Left lobe of liver (tissue), 2 donors: ENCODE results near the gene RFPL3. TPM values are rescaled to one million over a fixed set of nuclear protein-coding genes. Genes with fewer than 3 reads are reported as not detected.
"Not testable (repeated sequence)": the region's sequence is repeated elsewhere in the genome, so short reads cannot be mapped to it uniquely, and the experiment has no call there.

ENCODE experiments used
- ATAC-seq: fragments of 200-7000 bp; cut with Tn5 transposase; one replicate; pipeline ENCODE4 v1.9.1; 2020; ENCODE audit warnings: mild to moderate bottlenecking, moderate library complexity
- DNase-seq: peaks from one replicate; pipeline ENCODE4 v3.0.0-alpha.2; 2020; ENCODE audit warnings: low spot score
- total RNA-seq: library from RNA; stranded (reverse); gene quantifications from one replicate; pipeline ENCODE4 v1.2.1, GENCODE V29; 2021
- donor health status: DM: no; HTN: no; CAD: no; lungs with moderate emphysema.
- donor health status: DM: no; HTN: yes; CAD: no.

RFPL3 gene
- total RNA-seq, 1 donor from 2014 or later, result not detected

GRCh38 chr22:32329202-32329645, 28.4 kb upstream of the RFPL3 start:
- DNase-seq (peak; percentile 21), ATAC-seq (no peak)

GRCh38 chr22:32331236-32331917, 26.3 kb upstream of the RFPL3 start:
- DNase-seq (peak; percentile 29), ATAC-seq (no peak)

GRCh38 chr22:32331918-32332725, 25.5 kb upstream of the RFPL3 start:
- DNase-seq (peak; percentile 40), ATAC-seq (no peak)

GRCh38 chr22:32333141-32333768, 24.4 kb upstream of the RFPL3 start:
- peak; percentile 34 for DNase-seq
- ATAC-seq, result no peak

GRCh38 chr22:32333769-32334659, 23.7 kb upstream of the RFPL3 start:
- ATAC-seq, result no peak

GRCh38 chr22:32334660-32335365, 22.9 kb upstream of the RFPL3 start:
- DNase-seq (no peak), ATAC-seq (no peak)

More at GRCh38 chr22:32333769-32334659, 23.7 kb upstream of the RFPL3 start:
- peak; percentile 37 for DNase-seq

- DNase-seq, result no peak
Observed at GRCh38 chr22:32335471-32335870, 22.2 kb upstream of the RFPL3 start.

GRCh38 chr22:32336121-32336603, 21.5 kb upstream of the RFPL3 start:
- ATAC-seq (no peak), DNase-seq (no peak)

More at GRCh38 chr22:32335471-32335870, 22.2 kb upstream of the RFPL3 start:
- no peak for ATAC-seq

GRCh38 chr22:32336771-32337424, 20.8 kb upstream of the RFPL3 start:
- DNase-seq (no peak), ATAC-seq (no peak)

GRCh38 chr22:32337425-32337824, 20.2 kb upstream of the RFPL3 start:
- not testable (repeated sequence) for DNase-seq

GRCh38 chr22:32338757-32339156, 18.9 kb upstream of the RFPL3 start:
- ATAC-seq, result no peak
- DNase-seq, result no peak

More at GRCh38 chr22:32337425-32337824, 20.2 kb upstream of the RFPL3 start:
- ATAC-seq, result not testable (repeated sequence)

- ATAC-seq, result no peak
- DNase-seq, result no peak
Observed at GRCh38 chr22:32339190-32340012, 18.3 kb upstream of the RFPL3 start.

- DNase-seq, result no peak
- no peak for ATAC-seq
Observed at GRCh38 chr22:32340411-32340810, 17.3 kb upstream of the RFPL3 start.

GRCh38 chr22:32341122-32341740, 16.4 kb upstream of the RFPL3 start:
- ATAC-seq, result no peak
- no peak for DNase-seq

- DNase-seq, result no peak
- ATAC-seq, result no peak
Observed at GRCh38 chr22:32342977-32343376, 14.7 kb upstream of the RFPL3 start.

GRCh38 chr22:32343941-32344340, 13.7 kb upstream of the RFPL3 start:
- no peak for DNase-seq
- ATAC-seq, result no peak

- DNase-seq (no peak), ATAC-seq (no peak)
Observed at GRCh38 chr22:32348031-32348611, 9.5 kb upstream of the RFPL3 start.
